Gastrocnemius medialis (tissue), 4 donors: ENCODE results near the gene MAGIX.

Experiments
- CTCF ChIP-seq, 5 experiments: fragments of 450-650 bp in 3 of 5; fragments of 200-600 bp in 2 of 5; sonication (generic) in 2 of 5; IDR thresholded peaks in 4 of 5; conservative IDR thresholded peaks in 1 of 5; 1 replicate in 4 of 5; 2 replicates in 1 of 5; pipeline ENCODE4 v1.5.1; 2016 to 2019; ENCODE audit warnings: antibody characterized with exemption in 5 of 5, mild to moderate bottlenecking in 3 of 5, moderate library complexity in 3 of 5
- POLR2A ChIP-seq, 2 donors: fragments of 450-650 bp; IDR thresholded peaks; one replicate each; pipeline ENCODE4 v1.6.1; 2017; ENCODE audit warnings: antibody characterized with exemption in 2 of 2, mild to moderate bottlenecking in 2 of 2, moderate library complexity in 2 of 2

- TF ChIP-seq CTCF (IDR thresholded peaks at IDR 0.05 in 4 of 5, conservative IDR thresholded peaks at IDR 0.05 in 1 of 5) (no peak), POLR2A (IDR thresholded peaks at IDR 0.05) (no peak)
Observed at GRCh38 chrX:49214996-49215526, 52.5 kb downstream of the MAGIX start.
